Stomach (tissue), 4 donors: ENCODE data around the gene NTM.

Source experiments
- POLR2A ChIP-seq, 4 donors: fragments of 450-650 bp; IDR thresholded peaks; one replicate each; pipeline ENCODE4 v1.6.1; 2016; ENCODE audit warnings: antibody characterized with exemption in 4 of 4, control low read depth in 2 of 4, mild to moderate bottlenecking in 1 of 4, moderate library complexity in 1 of 4
- POLR2AphosphoS5 ChIP-seq, 3 donors: sonication (generic); formaldehyde crosslinking; IDR thresholded peaks; one replicate each; pipeline ENCODE4 v1.6.1; 2016; ENCODE audit warnings: antibody characterized with exemption in 3 of 3
- TF ChIP-seq, protein P1 (sequence below), 7 experiments: fragments of 450-650 bp in 4 of 7; fragments of 200-600 bp in 3 of 7; sonication (generic) in 3 of 7; IDR thresholded peaks; one replicate each; pipeline ENCODE4 v1.5.1; 2016 to 2019; ENCODE audit warnings: antibody characterized with exemption in 7 of 7, control low read depth in 2 of 7, mild to moderate bottlenecking in 1 of 7

GRCh38 chr11:131537196-131537595, 166.8 kb downstream of the NTM start:
- TF ChIP-seq, protein P1, sequence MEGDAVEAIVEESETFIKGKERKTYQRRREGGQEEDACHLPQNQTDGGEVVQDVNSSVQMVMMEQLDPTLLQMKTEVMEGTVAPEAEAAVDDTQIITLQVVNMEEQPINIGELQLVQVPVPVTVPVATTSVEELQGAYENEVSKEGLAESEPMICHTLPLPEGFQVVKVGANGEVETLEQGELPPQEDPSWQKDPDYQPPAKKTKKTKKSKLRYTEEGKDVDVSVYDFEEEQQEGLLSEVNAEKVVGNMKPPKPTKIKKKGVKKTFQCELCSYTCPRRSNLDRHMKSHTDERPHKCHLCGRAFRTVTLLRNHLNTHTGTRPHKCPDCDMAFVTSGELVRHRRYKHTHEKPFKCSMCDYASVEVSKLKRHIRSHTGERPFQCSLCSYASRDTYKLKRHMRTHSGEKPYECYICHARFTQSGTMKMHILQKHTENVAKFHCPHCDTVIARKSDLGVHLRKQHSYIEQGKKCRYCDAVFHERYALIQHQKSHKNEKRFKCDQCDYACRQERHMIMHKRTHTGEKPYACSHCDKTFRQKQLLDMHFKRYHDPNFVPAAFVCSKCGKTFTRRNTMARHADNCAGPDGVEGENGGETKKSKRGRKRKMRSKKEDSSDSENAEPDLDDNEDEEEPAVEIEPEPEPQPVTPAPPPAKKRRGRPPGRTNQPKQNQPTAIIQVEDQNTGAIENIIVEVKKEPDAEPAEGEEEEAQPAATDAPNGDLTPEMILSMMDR (IDR thresholded peaks at IDR 0.05): no peak
- TF ChIP-seq POLR2A (IDR thresholded peaks at IDR 0.05) (no peak), POLR2AphosphoS5 (IDR thresholded peaks at IDR 0.05) (no peak)
